H1 (cell line): ENCODE results near the gene PIK3R1. TPM values are rescaled to one million over a fixed set of nuclear protein-coding genes. Genes with fewer than 3 reads are reported as not detected.

ENCODE experiments used
- CTCF ChIA-PET: fragments of 300-600 bp; sonication (Branson Sonifier 250); formaldehyde crosslinking; loops from one replicate; lab custom pipeline; 2021; ENCODE audit not compliant: partially characterized antibody; lab: Charles Lee
- POLR2A ChIA-PET: fragments of 300-600 bp; sonication (Branson Sonifier 250); formaldehyde crosslinking; loops from one replicate; lab custom pipeline; 2021; ENCODE audit warnings: inconsistent platforms; ENCODE audit not compliant: partially characterized antibody; lab: Charles Lee
- DNase-seq, 2 experiments: peaks; one replicate each; pipeline versions ENCODE4 v3.0.0 to v3.0.0-alpha.2; 2010 to 2022; ENCODE audit warnings: low spot score in 2 of 2, low read depth in 1 of 2, mixed read lengths in 1 of 2
- FAIRE-seq: peaks from 2 replicates; lab custom pipeline; 2011; peaks lifted over from hg19 to GRCh38; lab: Jason Lieb, UNC
- H2AFZ ChIP-seq: 2 replicates; pipeline ENCODE4 v1.8.1; 2012; ENCODE audit warnings: low read length, inconsistent platforms
- H2AK5ac ChIP-seq: 2 replicates; pipeline ENCODE4 v1.6.1; 2013; ENCODE audit warnings: low read depth, low read length
- H2BK120ac ChIP-seq: replicated peaks from 2 replicates; pipeline ENCODE3; 2013; ENCODE audit warnings: low read depth, low read length, inconsistent platforms
- H2BK12ac ChIP-seq: 2 replicates; pipeline ENCODE4 v1.6.1; 2013; ENCODE audit warnings: low read depth, low read length
- H2BK15ac ChIP-seq: 2 replicates; pipeline ENCODE4 v1.6.1; 2013; ENCODE audit warnings: low read length
- H2BK20ac ChIP-seq: 2 replicates; pipeline ENCODE4 v1.6.1; 2013; ENCODE audit warnings: low read length
- H2BK5ac ChIP-seq: 2 replicates; pipeline ENCODE4 v1.6.1; 2013; ENCODE audit warnings: low read depth, low read length
- H3K14ac ChIP-seq: 2 replicates; pipeline ENCODE4 v1.6.1; 2013; ENCODE audit warnings: inconsistent platforms; ENCODE audit not compliant: insufficient read length
- H3K18ac ChIP-seq: 2 replicates; pipeline ENCODE4 v1.6.1; 2013; ENCODE audit warnings: low read length; ENCODE audit errors: extremely low read depth
- H3K23ac ChIP-seq: 2 replicates; pipeline ENCODE4 v1.6.1; 2013; ENCODE audit warnings: inconsistent platforms; ENCODE audit not compliant: insufficient read length
- H3K23me2 ChIP-seq: 2 replicates; pipeline ENCODE4 v1.6.1; 2013; ENCODE audit warnings: low read depth, low read length
- H3K27ac ChIP-seq: 2 replicates; pipeline ENCODE4 v1.6.1; 2011; ENCODE audit warnings: low read depth, low read length, inconsistent platforms
- H3K27me3 ChIP-seq, 4 experiments: replicated peaks in 1 of 4; 1 replicate in 1 of 4; 2 replicates in 3 of 4; pipeline versions ENCODE4 v1.6.1 to v1.8.1; 2011 to 2013; ENCODE audit warnings: low read length in 3 of 4, mild to moderate bottlenecking in 3 of 4, inconsistent platforms in 2 of 4, mixed read lengths in 2 of 4, moderate library complexity in 1 of 4; ENCODE audit not compliant: control insufficient read depth in 3 of 4, insufficient read depth in 3 of 4; ENCODE audit errors: extremely low read depth in 1 of 4
- H3K36me3 ChIP-seq, 4 experiments: 2 replicates each; pipeline versions ENCODE4 v1.6.1 to v1.8.1; 2011 to 2013; ENCODE audit warnings: mild to moderate bottlenecking in 4 of 4, low read length in 3 of 4, moderate library complexity in 2 of 4, control low read depth in 1 of 4, inconsistent platforms in 1 of 4; ENCODE audit not compliant: insufficient read depth in 4 of 4, control insufficient read depth in 2 of 4
- H3K4ac ChIP-seq: replicated peaks from 2 replicates; pipeline ENCODE3; 2013; ENCODE audit warnings: low read length, low read depth, mixed read lengths, inconsistent platforms; ENCODE audit not compliant: insufficient read length
- H3K4me1 ChIP-seq, 4 experiments: replicated peaks in 1 of 4; 1 replicate in 1 of 4; 2 replicates in 3 of 4; pipeline versions ENCODE4 v1.6.1 to v1.8.1; 2011 to 2013; ENCODE audit warnings: low read length in 3 of 4, inconsistent platforms in 2 of 4, mixed read lengths in 1 of 4; ENCODE audit not compliant: insufficient read depth in 4 of 4, control insufficient read depth in 3 of 4
- H3K4me2 ChIP-seq, 2 experiments: 2 replicates each; pipeline versions ENCODE4 v1.6.1 to v1.8.1; 2011 to 2013; ENCODE audit warnings: low read depth in 2 of 2, low read length in 2 of 2, control low read depth in 1 of 2, inconsistent platforms in 1 of 2, mild to moderate bottlenecking in 1 of 2; ENCODE audit not compliant: insufficient read depth in 1 of 2
- H3K4me3 ChIP-seq, 4 experiments: fragments of 200-600, 300-600 bp in 1 of 4; sonication (generic), shearing (Covaris generic), sonication (Bioruptor Twin) in 1 of 4; 2 replicates each; pipeline versions ENCODE4 v1.5.1 to v1.8.1; 2011 to 2016; ENCODE audit warnings: low read length in 4 of 4, low read depth in 3 of 4, control low read depth in 2 of 4, inconsistent platforms in 2 of 4, mild to moderate bottlenecking in 2 of 4, mixed read lengths in 1 of 4, moderate library complexity in 1 of 4; ENCODE audit not compliant: insufficient read depth in 2 of 4; ENCODE audit errors: extremely low read depth in 1 of 4
- H3K56ac ChIP-seq: replicated peaks from 2 replicates; pipeline ENCODE3; 2013; ENCODE audit warnings: low read depth, mild to moderate bottlenecking, mixed read lengths, low read length, inconsistent platforms; ENCODE audit not compliant: insufficient read length
- H3K79me1 ChIP-seq: 2 replicates; pipeline ENCODE4 v1.6.1; 2013; ENCODE audit warnings: low read depth, low read length, control low read depth
- H3K79me2 ChIP-seq, 2 experiments: 2 replicates each; pipeline versions ENCODE4 v1.6.1 to v1.8.1; 2012 to 2013; ENCODE audit warnings: low read length in 2 of 2, mild to moderate bottlenecking in 2 of 2, inconsistent platforms in 1 of 2; ENCODE audit not compliant: insufficient read depth in 2 of 2, control insufficient read depth in 1 of 2
- H3K9ac ChIP-seq, 4 experiments: replicated peaks in 1 of 4; 1 replicate in 1 of 4; 2 replicates in 3 of 4; pipeline versions ENCODE4 v1.6.1 to v1.8.1; 2011 to 2013; ENCODE audit warnings: low read depth in 3 of 4, low read length in 3 of 4, control low read depth in 2 of 4, mild to moderate bottlenecking in 2 of 4, moderate library complexity in 2 of 4, inconsistent platforms in 1 of 4; ENCODE audit errors: extremely low read depth in 1 of 4
- H3K9me3 ChIP-seq, 2 experiments: 2 replicates each; pipeline versions ENCODE4 v1.6.1 to v1.8.1; 2012 to 2013; ENCODE audit warnings: mild to moderate bottlenecking in 2 of 2, moderate library complexity in 2 of 2, control low read depth in 1 of 2, inconsistent platforms in 1 of 2, low read depth in 1 of 2, low read length in 1 of 2, mixed read lengths in 1 of 2; ENCODE audit not compliant: insufficient read depth in 2 of 2
- H4K20me1 ChIP-seq, 2 experiments: replicated peaks in 1 of 2; 2 replicates each; pipeline versions ENCODE3 to v1.8.1; 2011 to 2013; ENCODE audit warnings: inconsistent platforms in 2 of 2, low read length in 2 of 2, mild to moderate bottlenecking in 1 of 2; ENCODE audit not compliant: insufficient read depth in 2 of 2, control insufficient read depth in 1 of 2
- H4K5ac ChIP-seq: 2 replicates; pipeline ENCODE4 v1.6.1; 2013; ENCODE audit warnings: low read length, low read depth, mixed read lengths, inconsistent platforms; ENCODE audit not compliant: insufficient read length
- H4K8ac ChIP-seq: 2 replicates; pipeline ENCODE4 v1.8.0; 2013; ENCODE audit warnings: mild to moderate bottlenecking, moderate library complexity, low read length, inconsistent platforms; ENCODE audit not compliant: insufficient read depth; ENCODE audit errors: extremely low read depth
- H4K91ac ChIP-seq: replicated peaks from 2 replicates; pipeline ENCODE3; 2013; ENCODE audit warnings: low read length, mixed read lengths, inconsistent platforms; ENCODE audit not compliant: insufficient read length
- KDM5A ChIP-seq: fragments of 200-600 bp; IDR thresholded peaks from 2 replicates; pipeline ENCODE4 v1.7.1; 2012; ENCODE audit warnings: mild to moderate bottlenecking, low read length, inconsistent platforms, mixed read lengths
- WGBS, 2 experiments: shearing (Covaris generic) in 1 of 2; methylation state at CpG; one replicate each; pipeline versions ENCODE4 v1.1.6 to v1.1.7; 2013 to 2015; ENCODE audit warnings: low lambda C conversion rate in 2 of 2, mixed read lengths in 2 of 2, inconsistent platforms in 1 of 2, low coverage in 1 of 2, missing lambda C conversion rate in 1 of 2; ENCODE audit not compliant: insufficient replicate concordance in 2 of 2, insufficient coverage in 1 of 2, insufficient read length in 1 of 2; ENCODE audit errors: extremely low coverage in 1 of 2, missing lambda C conversion rate in 1 of 2; 5-methylcytosine and 5-hydroxymethylcytosine counted together
- polyA plus RNA-seq, 7 experiments: library from polyadenylated mRNA; depleted of rRNA in 3 of 7; stranded (reverse) in 5 of 7; unstranded in 2 of 7; fragments of >200 nt in 5 of 7; fragments of 200-250 nt in 2 of 7; gene quantifications; 1 replicate in 5 of 7; 2 replicates in 1 of 7; 4 replicates in 1 of 7; pipeline versions ENCODE4 v1.2.1 to v1.2.3, GENCODE V29; 2011 to 2013; ENCODE audit warnings: missing spikeins in 2 of 7, mixed read lengths in 2 of 7
- total RNA-seq: library from RNA; stranded (reverse); fragmentation: NEBNext Ultra II Directional; extraction: Animal tissue kit (Norgen Biotek cat#: 25700); gene quantifications from 2 replicates; pipeline ENCODE4 v1.2.1, GENCODE V29; 2021

PIK3R1 gene
- total and polyA plus RNA-seq, 2 of the 8 experiments (the other 6 are each of a cell fraction or from before 2014, with no cell fraction given): 2.3 to 13.7 TPM

- Histone ChIP-seq H3K79me2 (peaks cover 0 to 4% of the 10 kb centered on the region in 2 experiments; a peak in 1 of 4 replicates), H2BK20ac (no peak overlapping the region), H3K23me2 (no peaks in the 10 kb centered on the region)
- no peak for TF ChIP-seq KDM5A
- TF ChIP-seq, all 59 proteins: peak for 0
- no peak overlapping the region for H2BK15ac ChIP-seq
- H3K4ac ChIP-seq: no peak overlapping the region
- H3K14ac ChIP-seq: no peak overlapping the region
- no peak overlapping the region for H3K56ac ChIP-seq
- H3K79me1 ChIP-seq: no peaks in the 10 kb centered on the region
- H3K9me3 ChIP-seq: no peaks in the 10 kb centered on the region
- no peak overlapping the region for H3K23ac ChIP-seq
- WGBS, 2 experiments: 69% methylated on average over 2 of the region's 2 CpGs; no CpG with 5 or more reads in 1 of the 2 experiments
- no peak overlapping the region for H4K5ac ChIP-seq
- H4K20me1 ChIP-seq: no peaks in the 10 kb centered on the region
- H2AFZ ChIP-seq: no peak overlapping the region
- no peak overlapping the region for H2AK5ac ChIP-seq
- H4K8ac ChIP-seq: no peak overlapping the region
- H3K18ac ChIP-seq: no peak overlapping the region
- no peaks in the 10 kb centered on the region for H3K36me3 ChIP-seq
- no peak overlapping the region for H3K4me2 ChIP-seq
- peaks cover 0 to 2% (median 0%) of the 10 kb centered on the region in 4 experiments; a peak in 1 of 7 replicates for H3K4me1 ChIP-seq
- H3K27me3 ChIP-seq: no peaks in the 10 kb centered on the region
- ChIA-PET POLR2A (interaction anchor here (0.6 kb wide), 1 partner anchor 18 kb away, joined by 4 read pairs; no protein-coding TSS in a partner anchor), CTCF (interaction anchor here (0.6 to 1.5 kb wide), 4 partner anchors 14 to 992 kb away, joined by 3 to 4 read pairs (median 3); no protein-coding TSS in a partner anchor)
- no peak overlapping the region for H3K4me3 ChIP-seq
- no peak overlapping the region for H3K27ac ChIP-seq
- no peak overlapping the region for H2BK5ac ChIP-seq
- H3K9ac ChIP-seq: no peak overlapping the region
- DNase-seq (no peak), FAIRE-seq (no peak)
- no peak overlapping the region for H2BK120ac ChIP-seq
- H4K91ac ChIP-seq: no peak overlapping the region
- H2BK12ac ChIP-seq: no peak overlapping the region
Observed at GRCh38 chr5:68237715-68238114, 22.2 kb downstream of the PIK3R1 start.
